Measurements from ENCODE around the gene CBLN4. TPM values are rescaled to one million over a fixed set of nuclear protein-coding genes. Genes with fewer than 3 reads are reported as not detected.

CBLN4 gene
- total RNA-seq, 1 donor from 2014 or later: not detected

- no peak overlapping the region for H3K4me3 ChIP-seq (ENCODE audit: low read depth, low read length)
- DNase-seq (ENCODE audit: low read depth): no peak
- no peak for TF ChIP-seq CTCF (conservative IDR thresholded peaks at IDR 0.05; ENCODE audit: low read depth, low read length)
These were observed 8.8 kb upstream of the CBLN4 start for GRCh38 chr20:56014151-56014550.

- TF ChIP-seq CTCF (conservative IDR thresholded peaks at IDR 0.05; ENCODE audit: low read depth, low read length): no peak
- no peak overlapping the region for H3K4me3 ChIP-seq (ENCODE audit: low read depth, low read length)
- no peak for DNase-seq (ENCODE audit: low read depth)
These were observed 519 bp downstream of the CBLN4 start for GRCh38 chr20:56004611-56005388.

GRCh38 chr20:56004007-56004406 lies 1.3 kb downstream of the CBLN4 start:
- no peak for DNase-seq (ENCODE audit: low read depth)
- no peak overlapping the region for H3K4me3 ChIP-seq (ENCODE audit: low read depth, low read length)
- no peak for TF ChIP-seq CTCF (conservative IDR thresholded peaks at IDR 0.05; ENCODE audit: low read depth, low read length)

GRCh38 chr20:56002908-56003800 lies 2.2 kb downstream of the CBLN4 start:
- no peak for DNase-seq (ENCODE audit: low read depth)
- no peak for TF ChIP-seq CTCF (conservative IDR thresholded peaks at IDR 0.05; ENCODE audit: low read depth, low read length)
- no peak overlapping the region for H3K4me3 ChIP-seq (ENCODE audit: low read depth, low read length)

DNA sequence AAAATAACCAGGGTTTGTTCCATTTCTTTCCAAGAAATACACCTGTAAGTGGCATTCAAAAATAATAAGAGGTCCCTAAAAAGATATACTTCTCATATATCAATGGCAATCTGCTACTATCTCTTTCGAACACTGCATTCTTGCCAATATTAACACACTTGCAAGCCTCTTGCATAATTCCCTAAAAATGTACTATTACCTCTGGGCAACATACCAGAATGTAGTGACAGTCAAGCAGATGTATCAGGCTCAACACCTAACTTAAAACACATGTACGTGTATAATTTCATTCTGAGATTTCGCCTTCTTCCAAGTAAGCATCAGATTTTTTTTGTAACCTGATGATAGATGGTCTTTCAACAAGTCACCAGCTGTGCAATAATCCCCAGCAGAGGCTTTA lies 3.4 kb downstream of the CBLN4 start:
- H3K4me3 ChIP-seq (ENCODE audit: low read depth, low read length): no peak overlapping the region
- TF ChIP-seq CTCF (conservative IDR thresholded peaks at IDR 0.05; ENCODE audit: low read depth, low read length): no peak
- no peak for DNase-seq (ENCODE audit: low read depth)

GRCh38 chr20:56001106-56001785 lies 4.1 kb downstream of the CBLN4 start:
- TF ChIP-seq CTCF (conservative IDR thresholded peaks at IDR 0.05; ENCODE audit: low read depth, low read length): no peak
- no peak overlapping the region for H3K4me3 ChIP-seq (ENCODE audit: low read depth, low read length)
- no peak for DNase-seq (ENCODE audit: low read depth)

Data from epithelial cell of proximal tubule (primary cell).